BLaER1 treated with 17β-estradiol and CSF1 and Interleukin-3, amounts not matched to agents 10 nM and 100 nM (cell line): ENCODE measurements around the gene ETV7.
A peak's percentile ranks its signal among the peaks of the same experiment; 100 is the strongest.

Experiments used
- H3K27ac ChIP-seq, 11 experiments: shearing (Covaris generic); formaldehyde crosslinking; 2 replicates each; pipeline ENCODE4 v1.8.1; 2022
- H3K27me3 ChIP-seq, 11 experiments: shearing (Covaris generic); formaldehyde crosslinking; 2 replicates each; pipeline ENCODE4 v1.8.1; 2022
- H3K36me3 ChIP-seq, 11 experiments: shearing (Covaris generic); formaldehyde crosslinking; 2 replicates each; pipeline ENCODE4 v1.8.1; 2022
- H3K4me1 ChIP-seq, 10 experiments: shearing (Covaris generic); formaldehyde crosslinking; 2 replicates each; pipeline ENCODE4 v1.8.1; 2022
- H3K4me2 ChIP-seq, 11 experiments: shearing (Covaris generic); formaldehyde crosslinking; 2 replicates each; pipeline ENCODE4 v1.8.1; 2022
- H3K4me3 ChIP-seq, 10 experiments: shearing (Covaris generic); formaldehyde crosslinking; 2 replicates each; pipeline ENCODE4 v1.8.1; 2022
- H3K9ac ChIP-seq, 11 experiments: shearing (Covaris generic); formaldehyde crosslinking; 2 replicates each; pipeline ENCODE4 v1.8.1; 2022
- H3K9me3 ChIP-seq, 11 experiments: shearing (Covaris generic); formaldehyde crosslinking; replicated peaks in 1 of 11; 2 replicates each; pipeline ENCODE4 v1.8.1; 2022
- H4K20me1 ChIP-seq, 11 experiments: shearing (Covaris generic); formaldehyde crosslinking; 2 replicates each; pipeline ENCODE4 v1.8.1; 2022
- Cebpa-rat ChIP-seq, 11 experiments: shearing (Covaris generic); IDR thresholded peaks; 2 replicates each; pipeline ENCODE4 v1.8.1; 2022

The ETV7 gene

DNA sequence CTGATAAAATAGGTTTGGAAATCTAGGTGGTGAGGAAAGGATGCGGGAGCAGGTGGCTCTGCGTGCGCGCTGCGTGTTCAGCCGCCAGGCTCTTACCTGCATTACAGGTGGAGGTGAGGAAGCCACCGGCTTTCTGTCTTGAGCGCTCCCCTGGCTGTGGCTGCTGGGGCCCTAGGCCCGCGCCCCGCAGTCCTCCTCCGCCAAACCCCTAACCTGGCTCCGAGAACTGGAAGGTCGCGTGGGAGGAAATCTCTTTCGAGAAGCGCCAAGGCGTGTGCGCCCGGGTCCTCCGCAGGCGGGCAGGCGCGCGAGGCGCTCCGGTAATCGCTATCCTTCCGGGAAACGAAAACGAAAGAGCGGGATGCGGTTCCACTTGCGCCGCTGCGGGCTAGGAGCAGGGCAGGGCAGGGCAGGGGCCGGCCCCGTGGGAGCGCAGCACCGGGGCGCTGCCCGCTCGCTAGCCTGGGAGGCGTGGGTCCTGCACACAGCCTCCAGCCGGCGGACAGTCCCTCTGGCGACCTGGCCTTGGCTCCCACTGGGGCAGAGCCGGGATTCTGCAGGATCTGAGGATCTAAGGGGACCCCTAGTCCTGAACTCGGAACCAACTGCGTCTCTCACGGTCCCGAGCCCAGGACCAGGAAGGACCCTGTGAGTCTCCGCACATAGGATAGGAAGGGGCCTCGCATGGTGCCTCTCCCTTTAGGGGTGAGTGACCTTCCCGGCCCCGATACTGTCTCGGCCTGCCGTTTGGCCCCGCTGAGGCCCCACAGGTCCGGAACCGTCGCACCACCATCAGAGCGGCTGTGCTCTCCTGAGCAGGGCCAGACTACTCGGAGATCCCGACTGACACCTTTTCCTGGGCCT is at the start of gene ETV7:
TSS of gene ETV7 (minus strand) at position 230 of the 864 bp plus-strand sequence. CDS start at position 102, 128 bp downstream.
- Histone ChIP-seq H3K4me3 (peak within 1 kb of the TSS; percentile 46 to 72 (median 59)), H3K9me3 (no peaks in the 10 kb centered on the region), H3K27ac (0 out of 22 replicates have a peak within 1 kb of the TSS, but pooled peaks of 1 of the 11 experiments have one; percentile 5), H3K4me1 (peaks cover 21 to 37% (median 24%) of the 10 kb centered on the region in 10 experiments), H4K20me1 (peaks cover 0 to 16% (median 8%) of the 10 kb centered on the region in 11 experiments; a peak in 8 of 22 replicates), H3K36me3 (no peaks in the 10 kb centered on the region), H3K9ac (peak within 1 kb of the TSS; percentile 2 to 54 (median 39); a peak in 18 of 22 replicates), H3K27me3 (peaks cover 45 to 73% (median 66%) of the 10 kb centered on the region in 11 experiments), H3K4me2 (peak within 1 kb of the TSS; percentile 78 to 99 (median 93))
- TF ChIP-seq Cebpa-rat (IDR thresholded peaks at IDR 0.05), result no peak

DNA sequence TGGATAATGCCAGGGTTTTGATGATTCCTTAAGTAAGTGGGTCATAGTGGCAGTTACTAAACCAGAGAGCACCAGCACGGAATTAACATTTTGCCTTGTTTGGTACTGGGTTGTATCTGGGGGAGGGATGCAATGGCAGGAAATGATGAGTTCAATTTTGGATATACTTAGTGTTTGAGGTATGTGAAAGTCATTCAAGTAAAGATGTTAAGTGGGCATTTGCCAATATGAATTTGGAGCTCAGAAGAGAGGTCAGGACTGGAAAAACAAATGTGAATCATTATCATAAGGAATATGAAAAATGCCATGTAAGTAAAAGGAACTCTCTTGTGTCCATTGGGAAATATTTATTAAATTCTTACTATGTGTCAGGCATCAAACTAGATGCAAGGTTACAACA is 49.0 kb upstream of the ETV7 start:
- Histone ChIP-seq H3K27ac (no peak overlapping the region), H3K4me1 (peaks cover 15 to 20% (median 19%) of the 10 kb centered on the region in 10 experiments), H4K20me1 (no peaks in the 10 kb centered on the region), H3K27me3 (no peaks in the 10 kb centered on the region), H3K9ac (no peak overlapping the region), H3K9me3 (no peaks in the 10 kb centered on the region), H3K36me3 (no peaks in the 10 kb centered on the region), H3K4me2 (no peak overlapping the region), H3K4me3 (no peak overlapping the region)
- no peak for TF ChIP-seq Cebpa-rat (IDR thresholded peaks at IDR 0.05)

DNA sequence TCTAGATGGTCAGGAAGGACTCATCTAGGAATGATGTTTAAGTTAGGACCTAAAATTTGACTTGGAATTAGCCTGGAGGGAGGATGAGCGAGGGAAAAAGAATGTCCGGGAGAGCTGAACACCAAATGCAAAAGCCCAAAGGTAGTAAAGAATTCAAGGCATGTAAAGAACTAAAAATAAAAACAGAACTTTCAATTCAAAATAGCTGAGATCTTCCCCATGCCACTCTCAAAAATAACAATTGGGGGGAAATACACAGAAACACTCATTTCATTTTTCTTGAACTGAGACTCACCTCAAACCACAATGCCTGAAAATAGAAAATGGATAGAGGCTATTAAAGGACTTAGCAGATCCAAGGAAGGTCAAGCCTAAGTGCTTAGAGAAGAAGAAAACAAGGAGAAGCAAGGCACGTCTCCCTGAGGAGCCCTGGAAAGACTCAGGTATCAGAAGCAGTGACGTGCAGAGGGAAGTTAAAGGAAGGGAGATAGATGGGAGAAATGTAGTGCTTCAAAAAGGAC is 44.7 kb upstream of the ETV7 start:
- H3K4me2 ChIP-seq, result peak overlapping the region in 7 of 11 experiments; percentile 3 to 43 (median 21); a peak in 7 of 22 replicates
- H3K9ac ChIP-seq, result no peak overlapping the region
- TF ChIP-seq Cebpa-rat (IDR thresholded peaks at IDR 0.05), result no peak

DNA sequence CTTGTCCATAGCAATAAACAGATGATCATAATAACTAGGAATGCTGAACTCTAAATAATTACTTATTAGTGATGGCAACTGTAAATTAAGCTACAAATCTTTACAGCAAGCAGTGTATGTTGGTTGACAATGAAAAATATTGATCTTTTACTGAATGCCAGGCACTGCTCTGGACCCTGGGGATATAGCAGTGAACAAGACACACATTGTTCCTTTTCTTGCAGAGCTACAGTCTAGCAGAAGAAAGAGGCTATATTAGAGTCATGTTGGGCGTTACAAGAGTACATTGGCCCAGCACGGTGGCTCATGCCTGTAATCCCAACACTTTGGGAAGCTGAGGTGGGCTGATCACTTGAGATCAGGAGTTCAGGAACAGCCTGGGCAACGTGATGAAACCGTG is 43.7 kb upstream of the ETV7 start:
- no peaks in the 10 kb centered on the region for H3K9me3 ChIP-seq
- peaks cover 0 to 12% (median 8%) of the 10 kb centered on the region in 10 experiments; a peak in 11 of 20 replicates for H3K4me1 ChIP-seq
- H3K4me2 ChIP-seq, result no peak overlapping the region
- no peak overlapping the region for H3K4me3 ChIP-seq
- H4K20me1 ChIP-seq, result no peaks in the 10 kb centered on the region
- H3K27ac ChIP-seq, result no peak overlapping the region
- H3K36me3 ChIP-seq, result no peaks in the 10 kb centered on the region
- no peak for TF ChIP-seq Cebpa-rat (IDR thresholded peaks at IDR 0.05)
- H3K27me3 ChIP-seq, result no peaks in the 10 kb centered on the region
- 0 out of 22 replicates have a peak overlapping the region, but pooled peaks of 1 of the 11 experiments have one; percentile 19 for H3K9ac ChIP-seq

More for the DNA sequence above, 44.7 kb upstream of the ETV7 start:
- Histone ChIP-seq H3K36me3 (no peaks in the 10 kb centered on the region), H3K27ac (no peak overlapping the region), H3K4me3 (no peak overlapping the region), H3K9me3 (no peaks in the 10 kb centered on the region), H3K27me3 (no peaks in the 10 kb centered on the region), H3K4me1 (peaks cover 0 to 12% (median 8%) of the 10 kb centered on the region in 10 experiments; a peak in 11 of 20 replicates), H4K20me1 (no peaks in the 10 kb centered on the region)

DNA sequence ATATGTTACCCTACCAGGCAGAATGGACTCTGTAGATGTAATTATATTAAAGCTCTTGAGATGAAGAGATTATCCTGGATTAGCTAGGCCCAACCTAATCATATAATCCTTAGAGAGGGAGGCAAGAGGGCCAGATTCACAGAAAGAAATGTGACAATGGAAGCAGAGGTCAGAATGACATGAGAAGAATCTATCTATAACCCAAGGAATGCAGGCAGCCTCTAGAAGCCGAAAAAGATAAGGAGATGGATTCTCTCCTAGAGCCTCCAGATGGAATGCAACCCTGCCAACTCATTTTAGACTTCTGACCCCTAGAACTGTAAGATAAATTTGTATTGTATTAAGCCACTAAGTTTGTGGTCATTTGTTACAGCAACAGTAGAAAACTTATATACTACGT is 42.9 kb upstream of the ETV7 start:
- TF ChIP-seq Cebpa-rat (IDR thresholded peaks at IDR 0.05), result no peak
- Histone ChIP-seq H3K9me3 (no peaks in the 10 kb centered on the region), H3K27ac (no peak overlapping the region), H3K27me3 (no peaks in the 10 kb centered on the region), H3K36me3 (no peaks in the 10 kb centered on the region), H3K4me3 (no peak overlapping the region), H3K9ac (no peak overlapping the region), H3K4me1 (peaks cover 0 to 12% (median 8%) of the 10 kb centered on the region in 10 experiments; a peak in 11 of 20 replicates), H4K20me1 (no peaks in the 10 kb centered on the region), H3K4me2 (no peak overlapping the region)

DNA sequence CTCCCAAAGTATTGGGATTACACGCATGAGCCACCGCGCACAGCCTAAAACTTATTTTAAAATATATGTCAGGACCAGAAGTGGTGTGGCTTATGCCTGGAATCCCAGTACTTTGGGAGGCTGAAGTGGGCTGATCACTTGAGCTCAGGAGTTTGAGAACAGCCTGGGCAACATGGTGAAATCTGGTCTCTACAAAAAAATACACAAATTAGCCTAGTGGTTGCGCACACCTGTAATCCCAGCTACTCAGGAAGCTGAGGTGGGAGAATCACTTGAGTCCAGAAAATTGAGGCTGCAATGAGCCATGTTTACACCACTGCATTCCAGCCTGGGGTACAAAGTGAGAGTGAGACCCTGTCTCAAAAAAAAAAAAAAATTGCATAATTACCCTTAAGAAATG is 41.4 kb upstream of the ETV7 start:
- TF ChIP-seq Cebpa-rat (IDR thresholded peaks at IDR 0.05), result no peak
- Histone ChIP-seq H3K4me1 (peaks cover 0 to 13% (median 9%) of the 10 kb centered on the region in 10 experiments; a peak in 16 of 20 replicates), H3K9ac (no peak overlapping the region), H4K20me1 (no peaks in the 10 kb centered on the region), H3K27ac (no peak overlapping the region), H3K36me3 (no peaks in the 10 kb centered on the region), H3K4me2 (no peak overlapping the region), H3K9me3 (no peaks in the 10 kb centered on the region), H3K27me3 (no peaks in the 10 kb centered on the region), H3K4me3 (no peak overlapping the region)

DNA sequence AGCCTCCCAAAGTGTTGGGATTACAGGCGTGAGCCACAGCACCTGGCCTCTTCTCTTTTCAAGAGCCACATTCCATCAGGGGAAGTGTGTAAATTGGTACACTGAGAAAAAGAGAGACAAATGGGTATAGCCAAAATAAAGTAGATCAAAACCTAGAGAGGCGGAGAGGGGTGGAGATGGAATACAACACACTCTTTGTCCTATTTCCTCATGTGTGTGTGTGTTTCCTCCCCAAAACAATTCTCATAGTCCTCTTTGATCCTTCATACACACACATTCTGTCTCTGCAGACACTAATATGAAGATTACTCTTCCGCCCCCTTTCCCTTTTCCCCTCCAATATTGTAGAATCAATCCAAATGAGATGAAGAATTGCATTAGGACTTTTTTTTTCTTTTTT is 39.2 kb upstream of the ETV7 start:
- Histone ChIP-seq H3K4me3 (no peak overlapping the region), H3K9me3 (no peaks in the 10 kb centered on the region), H3K27ac (no peak overlapping the region), H3K27me3 (no peaks in the 10 kb centered on the region), H4K20me1 (no peaks in the 10 kb centered on the region), H3K36me3 (no peaks in the 10 kb centered on the region), H3K9ac (no peak overlapping the region), H3K4me1 (peaks cover 8 to 16% (median 15%) of the 10 kb centered on the region in 10 experiments; a peak in 19 of 20 replicates), H3K4me2 (no peak overlapping the region)
- TF ChIP-seq Cebpa-rat (IDR thresholded peaks at IDR 0.05), result no peak

DNA sequence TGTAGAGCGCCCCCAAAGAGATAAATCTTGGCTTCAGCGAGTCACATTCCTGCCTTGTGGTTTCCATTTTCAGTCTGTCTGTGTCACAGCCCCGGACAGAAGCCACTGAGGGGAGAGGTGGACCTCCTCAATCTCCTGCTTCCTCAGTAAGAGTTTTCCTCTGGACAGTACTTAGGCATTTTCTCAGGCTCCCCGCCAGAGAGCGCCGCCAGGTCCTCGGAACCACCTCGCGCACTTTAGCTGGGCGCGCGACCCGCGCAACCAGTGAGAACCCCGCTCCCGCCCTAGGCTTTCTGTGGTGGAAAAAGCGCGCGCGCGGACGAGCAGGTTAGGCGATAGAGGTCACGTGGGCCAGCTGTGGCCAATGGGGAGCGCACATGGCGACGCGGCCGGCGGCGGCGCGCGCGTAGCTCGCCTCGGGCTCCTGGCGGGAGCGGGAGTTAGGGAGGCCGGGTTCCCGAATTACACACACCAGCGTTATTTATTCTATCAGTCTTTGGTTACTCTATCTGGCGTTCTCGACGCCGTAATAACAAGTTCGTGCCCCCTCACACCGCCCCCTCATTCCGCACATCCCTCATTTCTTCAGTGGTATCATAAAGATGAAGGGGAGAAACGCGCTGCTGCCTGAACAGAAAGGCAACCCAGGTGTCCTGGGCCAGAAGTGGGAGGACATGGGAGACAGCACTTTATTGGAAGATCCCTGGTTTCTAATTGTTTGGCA is 35.8 kb upstream of the ETV7 start:
- no peak for TF ChIP-seq Cebpa-rat (IDR thresholded peaks at IDR 0.05)
- Histone ChIP-seq H3K27ac (peak overlapping the region in 10 of 11 experiments; percentile 46 to 76 (median 65); a peak in 18 of 22 replicates), H3K4me2 (peak overlapping the region; percentile 69 to 86 (median 81)), H3K4me1 (peaks cover 8 to 20% (median 15%) of the 10 kb centered on the region in 10 experiments; a peak in 19 of 20 replicates), H3K9ac (peak overlapping the region; percentile 66 to 81 (median 78)), H3K9me3 (no peaks in the 10 kb centered on the region), H3K27me3 (no peaks in the 10 kb centered on the region), H4K20me1 (no peaks in the 10 kb centered on the region), H3K36me3 (no peaks in the 10 kb centered on the region), H3K4me3 (peak overlapping the region; percentile 52 to 71 (median 62))
